Limb (tissue), 2 donors: ENCODE results near the gene C2CD2L.
A peak's percentile ranks its signal among the peaks of the same experiment; 100 is the strongest.
"Not testable (repeated sequence)": the region's sequence is repeated elsewhere in the genome, so short reads cannot be mapped to it uniquely, and the experiment has no call there.

Experiments used
- DNase-seq, 2 donors: peaks; one replicate each; pipeline ENCODE4 v3.0.0-alpha.2; 2016; ENCODE audit errors: extremely low spot score in 2 of 2

Gene C2CD2L

DNA sequence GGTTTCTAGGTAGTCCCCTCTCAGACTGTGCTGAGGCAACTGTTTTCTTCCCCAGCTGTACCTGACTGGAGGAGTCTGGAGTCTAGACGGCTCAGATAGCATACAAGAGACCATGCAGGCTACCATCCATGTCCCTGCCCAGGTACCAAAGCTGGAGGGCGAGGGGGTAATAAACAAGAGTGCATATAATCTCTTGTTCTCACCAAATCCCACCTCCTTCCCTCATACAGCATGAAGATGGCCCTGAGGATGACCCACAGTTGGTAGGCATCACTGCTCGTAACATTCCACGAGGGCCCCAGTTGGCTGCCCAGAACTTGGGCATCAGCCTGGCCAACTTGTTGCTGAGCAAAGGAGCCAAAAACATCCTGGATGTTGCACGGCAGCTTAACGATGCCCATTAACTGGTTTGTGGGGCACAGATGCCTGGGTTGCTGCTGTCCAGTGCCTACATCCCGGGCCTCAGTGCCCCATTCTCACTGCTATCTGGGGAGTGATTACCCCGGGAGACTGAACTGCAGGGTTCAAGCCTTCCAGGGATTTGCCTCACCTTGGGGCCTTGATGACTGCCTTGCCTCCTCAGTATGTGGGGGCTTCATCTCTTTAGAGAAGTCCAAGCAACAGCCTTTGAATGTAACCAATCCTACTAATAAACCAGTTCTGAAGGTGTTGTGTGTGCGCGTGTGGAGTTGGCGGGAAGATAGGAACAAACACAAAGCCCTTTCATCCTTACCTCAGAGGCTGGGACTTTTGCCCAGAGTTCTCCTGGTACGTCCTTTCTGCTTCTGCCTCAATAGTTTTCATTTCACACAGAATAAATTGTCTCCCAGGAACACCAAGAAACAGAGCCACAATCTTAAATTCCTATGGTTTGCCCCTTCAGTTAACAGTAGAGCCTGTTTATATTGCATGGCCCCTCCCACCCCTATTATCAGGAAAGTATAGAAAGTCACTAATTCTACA lies 14.0 kb upstream of the C2CD2L start:
- DNase-seq: no peak

DNA sequence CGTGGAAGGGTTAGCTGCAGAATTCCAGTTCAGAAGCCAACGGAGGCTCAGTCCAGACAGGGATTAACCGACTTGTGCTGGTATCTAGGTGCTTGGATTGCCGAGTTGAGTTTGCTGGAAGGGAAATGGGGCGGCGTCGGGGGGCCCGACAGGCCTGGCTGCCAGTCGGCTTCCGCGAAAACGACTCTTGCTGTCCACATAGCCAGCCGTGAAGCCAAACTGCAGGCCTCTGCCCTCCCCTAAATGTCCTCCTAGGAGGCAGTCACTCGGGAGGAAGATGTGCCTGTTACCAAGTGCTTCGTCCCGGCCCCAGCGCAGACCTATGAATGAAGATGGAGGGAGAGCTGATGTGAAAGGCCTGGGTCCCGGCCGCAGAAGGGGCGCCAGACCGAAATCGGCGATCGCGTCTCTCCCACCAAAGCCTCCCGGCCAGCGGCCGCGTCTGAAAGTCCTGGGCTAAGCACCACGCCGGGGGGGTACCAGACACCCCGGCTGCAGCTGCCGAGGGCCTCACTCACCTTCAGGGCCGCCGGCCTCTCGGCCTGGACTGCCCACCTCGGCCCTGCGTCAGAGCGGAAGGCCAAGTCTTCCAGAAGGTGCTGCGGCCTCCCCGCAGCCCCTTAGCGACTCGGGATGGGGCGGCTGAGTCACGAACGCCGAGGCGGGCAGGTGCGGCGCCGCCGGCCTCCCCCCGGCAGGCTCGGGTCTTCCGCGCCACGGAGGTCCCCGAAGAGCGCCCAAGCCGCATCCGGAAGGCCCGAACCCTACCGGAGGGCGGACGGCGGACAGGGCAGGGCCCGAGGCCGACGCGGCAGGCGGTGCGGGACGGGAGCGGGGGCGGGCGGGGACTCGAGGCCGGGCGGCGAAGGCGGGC lies 13.0 kb upstream of the C2CD2L start:
- DNase-seq: peak in 1 of 2 donors; percentile 59

DNA sequence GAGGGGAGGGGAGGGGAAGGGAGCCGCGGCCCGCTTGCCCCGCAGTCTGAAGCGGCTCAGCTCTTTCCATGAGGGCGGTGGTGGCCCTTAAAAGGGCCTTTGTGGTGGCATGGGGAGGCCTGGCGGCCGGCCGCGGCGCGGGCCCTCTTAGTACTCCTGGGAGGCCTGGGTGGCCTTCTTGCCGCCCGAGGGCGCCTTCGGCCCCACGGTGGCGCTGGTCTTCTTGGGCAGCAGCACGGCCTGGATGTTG lies 12.4 kb upstream of the C2CD2L start:
- peak; percentile 71 to 84 for DNase-seq

DNA sequence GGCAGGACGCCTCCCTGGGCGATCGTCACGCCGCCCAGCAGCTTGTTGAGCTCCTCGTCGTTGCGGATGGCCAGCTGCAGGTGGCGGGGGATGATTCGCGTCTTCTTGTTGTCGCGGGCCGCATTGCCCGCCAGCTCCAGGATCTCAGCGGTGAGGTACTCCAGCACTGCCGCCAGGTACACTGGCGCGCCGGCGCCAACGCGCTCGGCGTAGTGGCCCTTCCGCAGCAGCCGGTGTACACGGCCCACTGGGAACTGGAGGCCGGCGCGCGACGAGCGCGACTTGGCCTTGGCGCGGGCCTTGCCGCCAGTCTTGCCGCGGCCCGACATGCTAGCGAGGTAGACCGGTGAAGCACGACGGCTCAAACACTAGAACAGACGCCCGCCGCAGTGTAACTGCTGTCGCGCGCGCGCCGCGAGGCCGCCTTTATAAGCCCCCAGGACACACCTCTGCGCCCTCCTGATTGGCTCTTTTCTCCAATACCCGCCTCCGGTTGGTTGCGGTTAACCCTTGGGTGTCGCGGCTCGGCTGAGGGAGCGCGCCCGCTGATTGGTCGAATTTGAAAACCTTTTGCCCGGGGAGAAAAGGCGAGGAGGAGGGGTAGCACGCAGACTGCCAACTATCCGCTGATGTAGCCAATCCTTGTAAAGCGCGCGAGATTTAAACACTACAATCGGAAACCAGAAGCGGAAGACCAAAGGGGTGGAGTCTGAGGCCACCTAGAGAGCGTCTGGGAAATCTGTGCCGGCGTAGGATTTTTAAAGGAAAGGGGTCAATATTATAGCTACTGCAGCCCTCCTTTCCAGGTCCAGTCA lies 11.9 kb upstream of the C2CD2L start:
- peak; percentile 99 for DNase-seq

DNA sequence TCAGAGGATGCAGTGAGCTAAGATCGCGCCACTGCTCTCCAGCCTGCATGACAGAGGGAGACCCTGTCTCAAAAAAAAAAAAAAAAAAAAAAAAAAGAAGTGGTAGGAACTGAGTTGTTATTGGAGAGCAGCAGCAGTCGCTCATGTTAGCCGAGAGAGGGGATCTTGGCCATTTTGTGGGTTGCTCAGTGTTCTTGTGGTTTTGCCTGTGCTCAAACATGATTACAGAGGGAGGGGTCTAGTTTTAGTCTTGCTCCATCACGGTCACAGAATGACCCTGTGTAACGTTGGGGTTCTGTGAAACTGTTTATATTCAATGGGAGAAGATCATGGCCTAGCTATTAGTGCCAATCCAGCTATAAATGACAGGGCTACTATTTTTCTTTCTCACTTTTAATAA lies 7.4 kb upstream of the C2CD2L start:
- no peak for DNase-seq

DNA sequence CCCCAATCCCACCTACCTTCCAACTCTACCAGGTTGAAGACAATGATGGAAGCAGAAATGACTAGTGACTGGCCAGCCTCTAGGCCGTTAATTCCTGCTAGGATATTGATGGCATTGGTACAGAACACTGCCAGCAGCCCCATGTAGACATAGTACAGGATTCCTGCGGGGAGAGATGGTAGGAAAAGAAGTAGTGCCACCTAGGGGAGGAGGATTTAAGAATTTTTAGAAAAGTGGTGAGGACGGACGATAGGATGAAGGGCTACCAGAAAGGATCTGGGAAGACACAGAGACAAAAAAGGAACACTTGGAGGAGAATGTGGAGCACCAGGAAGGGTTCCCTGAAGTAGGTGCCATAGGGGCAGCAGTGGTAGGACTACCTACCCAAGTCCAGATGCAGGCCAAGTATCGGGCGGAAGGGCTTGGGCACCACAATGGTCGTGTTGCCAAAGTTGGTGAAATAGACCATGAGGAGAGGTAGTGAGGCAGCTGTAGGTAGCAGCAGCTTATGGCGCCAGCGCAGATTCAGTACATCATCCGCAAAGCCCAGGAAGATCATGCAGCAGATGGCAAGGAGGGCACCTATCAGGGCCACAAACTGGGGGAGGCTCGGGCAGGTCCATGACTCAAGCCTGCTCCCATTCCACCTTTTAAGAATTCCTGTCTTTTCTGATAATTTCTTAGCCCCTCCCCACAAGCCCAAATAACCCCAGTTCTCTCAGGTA lies 6.7 kb upstream of the C2CD2L start:
- DNase-seq: no peak

DNA sequence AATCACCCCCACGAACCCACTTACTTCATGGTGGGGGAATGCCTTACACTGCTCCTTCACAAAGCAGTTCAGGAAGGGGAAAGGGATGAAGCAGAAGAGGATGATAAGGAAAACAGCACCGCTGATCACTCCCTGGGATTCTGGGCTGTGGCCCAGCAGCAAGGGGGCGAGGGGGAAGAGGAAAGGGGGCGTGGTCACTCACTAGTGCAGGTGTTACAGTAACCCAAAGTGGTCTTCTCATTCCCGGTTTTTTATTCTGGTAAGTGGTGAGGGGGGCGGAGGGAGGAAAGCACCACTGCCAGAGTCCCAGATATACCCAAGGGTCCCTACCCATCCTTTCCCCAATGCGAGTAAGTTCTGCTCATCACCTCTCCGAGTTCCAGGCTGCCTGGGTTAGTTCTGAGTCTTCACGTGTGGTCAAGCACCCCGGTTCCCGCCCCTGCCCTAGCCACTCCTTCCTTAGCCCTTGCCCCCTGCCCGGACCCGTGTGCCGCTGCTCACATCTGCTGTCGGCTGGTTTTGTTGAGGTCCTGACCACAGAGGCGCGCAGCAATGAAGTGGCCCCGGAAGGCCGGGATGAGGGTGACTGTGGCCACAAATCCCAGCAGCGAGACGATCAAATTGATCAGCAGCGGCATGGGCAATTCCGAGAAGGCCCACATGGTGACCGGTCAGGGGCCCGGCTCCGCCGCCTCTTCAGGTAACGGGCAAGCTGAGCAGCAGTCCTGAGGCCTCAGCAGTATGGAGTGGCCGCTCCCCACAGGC lies 6.0 kb upstream of the C2CD2L start:
- DNase-seq: peak in 1 of 2 donors; percentile 51

DNA sequence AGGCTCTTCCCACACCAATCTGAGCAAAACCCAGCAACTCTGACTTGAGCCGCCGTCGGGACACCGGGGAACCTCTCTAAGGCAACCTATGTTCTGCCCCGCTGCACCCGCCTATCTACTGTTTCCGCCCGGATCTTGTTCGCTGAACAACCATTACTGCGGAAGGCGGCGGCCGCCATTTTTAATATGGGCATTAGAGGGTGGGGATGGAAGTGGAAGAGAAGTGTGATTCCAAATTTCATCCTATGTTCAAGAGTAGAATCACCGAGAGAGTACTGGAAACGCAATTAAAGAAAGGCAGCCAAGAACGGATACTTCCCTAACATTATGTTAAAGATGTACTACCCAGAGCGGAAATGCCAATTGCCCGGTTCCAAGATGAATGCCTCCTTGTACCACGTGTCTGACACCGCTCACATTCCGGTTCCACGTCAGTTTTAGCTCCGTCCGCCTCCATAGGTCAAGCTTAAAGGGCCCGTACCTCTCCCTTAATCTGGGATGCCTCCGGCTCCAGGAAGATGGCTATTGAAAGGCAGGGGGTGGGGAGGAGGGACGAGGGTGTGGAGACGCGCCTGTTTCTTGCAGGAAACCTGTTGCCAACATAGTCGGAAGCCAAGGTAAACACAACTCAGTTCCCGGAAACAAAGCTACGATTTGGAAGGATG lies 5.3 kb upstream of the C2CD2L start, which contains the start of gene DPAGT1:
Gene DPAGT1, minus strand, starts transcription at position 95 of the 665 bp plus-strand sequence. CDS start 198 bp downstream, outside the sequence.
- DNase-seq: peak; percentile 91 to 97

DNA sequence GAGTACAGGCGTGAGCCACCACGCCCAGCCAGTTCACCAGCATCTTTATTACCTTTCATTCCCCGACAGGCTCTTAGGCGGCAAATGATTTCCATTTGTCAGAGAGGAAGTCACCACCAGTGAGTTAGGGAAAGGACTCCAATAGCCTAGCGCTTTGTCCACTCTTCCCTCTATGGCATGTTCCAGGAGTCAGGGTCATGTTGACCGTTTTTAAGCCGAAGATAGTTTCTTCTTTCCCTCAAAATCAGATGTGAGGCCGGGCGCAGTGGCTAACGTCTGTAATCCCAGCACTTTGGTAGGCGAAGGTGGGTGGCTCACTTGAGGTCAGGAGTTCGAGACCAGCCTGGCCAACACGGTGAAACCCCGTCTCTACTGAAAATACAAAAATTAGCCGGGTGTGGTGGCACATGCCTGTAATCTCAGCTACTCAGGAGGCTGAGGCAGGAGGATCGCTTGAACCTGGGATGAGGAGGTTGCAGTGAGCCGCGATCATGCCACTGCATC lies 3.9 kb upstream of the C2CD2L start:
- not testable (repeated sequence) for DNase-seq

DNA sequence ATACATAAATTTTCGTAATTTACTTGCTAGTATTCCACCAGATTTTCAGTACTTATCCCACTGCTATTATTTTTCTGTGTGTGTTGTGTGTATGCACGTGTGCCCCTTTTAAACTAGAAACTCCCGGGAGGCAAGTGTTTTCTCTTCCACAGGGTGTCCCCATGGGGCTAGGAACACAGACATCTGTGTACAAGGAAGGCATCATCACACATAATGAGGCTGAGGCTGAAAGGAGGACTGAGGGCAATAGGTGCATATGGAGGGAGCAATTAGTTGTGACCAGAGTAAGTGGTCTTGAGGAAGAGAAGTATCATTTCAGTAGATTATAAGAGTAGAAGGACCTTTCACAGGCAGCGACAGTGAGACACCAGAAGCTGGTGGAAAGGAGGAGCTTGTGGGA lies 3.4 kb upstream of the C2CD2L start:
- DNase-seq: no peak

DNA sequence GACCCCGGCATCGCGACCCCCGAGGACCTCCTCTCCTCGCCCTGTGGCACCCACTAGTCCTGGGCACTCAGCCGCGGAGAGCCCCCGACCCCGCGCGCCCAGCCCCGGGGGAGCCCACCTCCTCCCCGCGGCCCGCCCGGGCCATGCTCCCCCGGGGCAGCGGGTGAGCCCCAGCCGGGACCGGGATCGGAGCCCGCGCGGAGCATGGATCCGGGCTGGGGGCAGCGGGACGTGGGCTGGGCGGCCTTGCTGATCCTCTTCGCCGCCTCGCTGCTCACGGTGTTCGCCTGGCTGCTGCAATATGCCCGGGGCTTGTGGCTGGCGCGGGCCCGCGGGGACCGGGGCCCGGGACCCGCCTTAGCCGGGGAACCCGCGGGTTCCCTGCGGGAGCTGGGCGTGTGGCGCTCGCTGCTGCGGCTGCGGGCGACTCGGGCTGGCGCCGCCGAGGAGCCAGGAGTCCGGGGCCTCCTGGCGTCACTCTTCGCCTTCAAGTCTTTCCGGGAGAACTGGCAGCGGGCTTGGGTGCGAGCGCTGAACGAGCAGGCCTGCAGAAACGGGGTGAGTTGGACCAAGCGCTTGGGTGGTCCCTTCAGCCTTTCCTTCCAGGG lies 498 bp downstream of the C2CD2L start:
- no peak for DNase-seq

DNA sequence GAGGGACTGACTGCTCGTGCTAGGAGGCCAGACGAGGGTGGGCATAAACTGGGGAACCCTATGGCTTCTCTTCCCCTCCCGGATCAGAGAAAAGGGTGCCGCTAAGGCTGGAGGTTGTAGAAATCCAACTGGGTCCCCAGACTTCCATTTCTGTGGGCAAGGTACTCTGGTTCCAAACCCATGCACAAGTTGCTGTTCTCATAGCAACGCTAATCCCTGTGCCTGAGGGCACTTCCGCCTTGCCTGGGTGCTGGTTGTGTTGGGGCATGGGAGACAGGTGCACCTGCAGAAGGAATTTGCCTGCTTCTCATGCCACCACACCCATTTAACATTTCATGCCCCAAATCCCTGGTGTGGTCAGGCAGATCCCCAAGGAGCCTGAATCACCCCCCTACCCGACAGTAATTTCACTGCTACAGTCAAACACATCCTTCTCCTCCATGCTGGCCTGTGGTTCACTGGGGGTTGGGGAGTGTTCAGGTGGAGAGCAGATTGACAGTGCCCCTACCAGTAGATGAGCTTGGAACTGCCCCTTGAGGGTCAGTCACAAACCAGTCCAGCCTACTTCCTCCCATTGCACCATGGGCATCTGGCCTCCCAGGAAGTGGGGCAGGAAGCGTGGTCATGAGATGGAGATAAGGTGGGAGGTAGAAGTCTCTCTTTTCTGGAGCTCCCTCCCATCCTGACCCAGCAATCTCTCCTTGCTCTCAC lies 1.2 kb downstream of the C2CD2L start:
- no peak for DNase-seq

DNA sequence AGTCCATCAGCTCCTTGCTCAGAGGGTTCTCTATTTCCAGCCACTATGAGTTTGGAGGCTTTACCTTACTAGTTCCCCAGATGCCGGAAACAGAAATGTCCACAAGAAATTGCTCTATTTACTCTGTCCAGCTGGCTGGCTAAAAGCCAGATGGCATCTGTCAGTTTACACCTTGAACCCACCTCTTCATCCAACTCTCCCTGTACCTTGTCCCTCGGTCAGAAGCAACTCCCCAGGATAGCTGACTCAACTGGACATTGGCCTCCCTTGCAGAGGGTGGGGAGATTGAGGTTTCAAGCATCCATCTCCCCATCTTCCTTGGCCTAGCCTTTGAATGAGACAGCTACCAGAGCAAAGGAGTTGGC lies 1.7 kb downstream of the C2CD2L start:
- DNase-seq: no peak

DNA sequence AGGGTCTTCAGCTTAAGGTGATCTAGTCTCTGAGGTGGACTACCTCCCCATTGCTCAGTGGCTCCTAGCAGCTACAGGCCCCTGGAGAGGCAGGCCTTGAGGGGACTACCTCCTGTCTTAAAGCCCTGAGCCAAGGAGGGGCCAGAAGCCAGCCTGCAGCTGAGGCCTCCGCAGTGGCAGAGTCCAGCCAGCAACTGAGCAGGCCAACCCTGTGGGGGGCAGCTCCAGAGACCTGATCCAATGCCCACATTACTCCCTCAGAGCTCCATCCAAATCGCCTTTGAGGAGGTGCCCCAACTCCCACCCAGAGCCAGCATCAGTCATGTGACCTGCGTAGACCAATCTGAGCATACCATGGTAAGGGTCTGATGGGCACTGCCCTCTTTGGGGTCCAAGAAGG lies 2.7 kb downstream of the C2CD2L start:
- DNase-seq: no peak

DNA sequence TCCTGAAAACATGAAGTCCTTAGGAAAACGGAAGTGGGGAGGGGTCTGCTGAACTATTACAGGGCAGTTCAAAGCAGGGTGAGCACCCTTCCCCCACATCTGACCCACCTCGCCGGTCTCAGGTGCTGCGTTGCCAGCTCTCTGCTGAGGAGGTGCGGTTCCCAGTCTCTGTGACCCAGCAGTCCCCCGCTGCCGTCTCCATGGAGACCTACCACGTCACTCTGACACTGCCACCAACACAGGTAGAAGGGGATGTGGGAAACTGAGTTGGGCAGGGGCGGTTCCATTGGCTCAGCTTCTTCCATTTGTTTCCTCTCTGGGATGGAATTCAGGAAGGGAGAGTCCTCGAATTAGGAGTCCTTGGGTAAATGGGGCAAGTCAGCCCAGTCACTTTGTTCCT lies 3.3 kb downstream of the C2CD2L start:
- no peak for DNase-seq

DNA sequence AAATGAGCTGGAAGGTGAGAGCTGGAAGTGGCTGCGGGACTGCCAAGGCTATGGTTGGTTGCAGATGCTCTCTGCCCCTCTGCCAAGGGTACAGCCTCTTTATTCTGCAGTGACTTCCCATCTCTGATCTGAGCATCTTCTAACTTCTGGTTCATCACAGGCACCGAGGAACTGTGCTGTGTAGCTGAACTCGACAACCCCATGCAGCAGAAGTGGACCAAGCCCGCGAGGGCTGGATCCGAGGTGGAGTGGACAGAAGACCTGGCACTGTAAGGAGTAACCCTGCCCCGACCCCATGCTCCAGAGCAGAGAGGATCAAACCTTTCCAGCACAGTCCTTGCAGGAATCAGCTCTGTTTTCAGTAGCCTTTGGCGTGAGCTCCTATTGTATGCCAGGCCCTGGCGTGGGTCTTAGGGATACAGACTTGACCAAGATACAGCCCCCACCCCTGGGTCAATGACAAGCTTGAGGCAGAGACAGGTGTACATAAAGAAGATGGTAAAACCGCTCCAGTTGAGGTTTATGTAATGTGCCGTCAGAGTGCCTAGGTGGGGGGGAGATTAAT lies 4.3 kb downstream of the C2CD2L start:
- no peak for DNase-seq

DNA sequence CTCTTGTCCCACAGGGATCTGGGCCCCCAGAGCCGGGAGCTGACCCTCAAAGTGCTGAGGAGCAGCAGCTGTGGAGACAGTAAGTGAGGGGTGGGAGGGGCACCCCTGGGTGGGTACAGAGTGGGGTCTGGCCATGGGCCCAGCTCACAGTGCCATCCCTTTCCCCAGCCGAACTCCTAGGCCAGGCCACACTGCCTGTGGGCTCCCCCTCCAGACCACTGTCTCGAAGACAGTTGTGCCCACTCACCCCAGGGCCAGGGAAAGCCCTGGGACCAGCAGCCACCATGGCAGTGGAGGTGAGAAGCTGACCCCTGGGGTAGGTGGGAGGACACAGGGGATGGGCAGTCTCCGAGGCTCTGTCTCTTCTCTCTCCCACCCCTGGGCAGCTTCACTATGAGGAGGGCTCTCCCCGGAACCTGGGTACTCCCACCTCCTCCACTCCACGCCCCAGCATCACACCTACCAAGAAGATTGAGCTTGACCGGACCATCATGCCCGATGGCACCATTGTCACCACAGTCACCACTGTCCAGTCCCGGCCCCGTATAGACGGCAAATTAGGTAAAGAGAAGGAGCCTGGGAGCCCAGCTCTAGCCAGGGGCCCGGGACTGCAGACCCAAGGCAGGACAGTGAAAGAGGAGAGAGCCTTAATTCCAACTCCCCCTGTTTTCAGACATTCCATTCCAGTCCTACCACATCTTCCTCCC lies 5.3 kb downstream of the C2CD2L start:
- no peak for DNase-seq
